ENCODE data around the gene WWOX. TPM values are rescaled to one million over a fixed set of nuclear protein-coding genes. Genes with fewer than 3 reads are reported as not detected.

The WWOX gene
- total and polyA plus RNA-seq, 2 of the 13 experiments (the other 11 are each of a cell fraction or from before 2014, with no cell fraction given) = 9.1 to 37.4 TPM

DNA sequence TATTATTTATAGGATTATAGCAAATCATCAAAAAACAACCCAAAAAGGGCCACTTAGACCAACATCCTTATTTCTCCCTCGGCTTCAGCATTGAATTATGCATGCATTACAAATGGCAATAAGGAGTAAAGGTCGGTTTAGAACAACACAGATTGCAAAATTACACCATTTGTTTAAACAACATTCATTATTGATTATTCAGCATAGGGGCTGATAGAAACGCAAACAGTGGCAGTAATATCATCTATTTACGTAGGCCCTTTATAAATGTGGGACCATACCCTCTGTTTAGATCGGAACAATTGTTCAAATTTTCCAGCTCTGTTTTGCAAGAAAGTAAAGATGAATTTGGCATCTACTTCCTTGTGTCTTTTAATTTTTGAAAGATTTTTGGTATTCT, 153.3 kb downstream of the WWOX start (continued):
- TF ChIP-seq, protein P1, sequence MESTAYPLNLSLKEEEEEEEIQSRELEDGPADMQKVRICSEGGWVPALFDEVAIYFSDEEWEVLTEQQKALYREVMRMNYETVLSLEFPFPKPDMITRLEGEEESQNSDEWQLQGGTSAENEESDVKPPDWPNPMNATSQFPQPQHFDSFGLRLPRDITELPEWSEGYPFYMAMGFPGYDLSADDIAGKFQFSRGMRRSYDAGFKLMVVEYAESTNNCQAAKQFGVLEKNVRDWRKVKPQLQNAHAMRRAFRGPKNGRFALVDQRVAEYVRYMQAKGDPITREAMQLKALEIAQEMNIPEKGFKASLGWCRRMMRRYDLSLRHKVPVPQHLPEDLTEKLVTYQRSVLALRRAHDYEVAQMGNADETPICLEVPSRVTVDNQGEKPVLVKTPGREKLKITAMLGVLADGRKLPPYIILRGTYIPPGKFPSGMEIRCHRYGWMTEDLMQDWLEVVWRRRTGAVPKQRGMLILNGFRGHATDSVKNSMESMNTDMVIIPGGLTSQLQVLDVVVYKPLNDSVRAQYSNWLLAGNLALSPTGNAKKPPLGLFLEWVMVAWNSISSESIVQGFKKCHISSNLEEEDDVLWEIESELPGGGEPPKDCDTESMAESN (CRISPR knock-in tag; conservative IDR thresholded peaks at IDR 0.05) = no peak
- TF ChIP-seq ZNF282 (IDR thresholded peaks at IDR 0.05; ENCODE audit: partially characterized antibody) (no peak), ZNF10 (CRISPR knock-in tag; IDR thresholded peaks at IDR 0.05; ENCODE audit: borderline replicate concordance, low read depth) (no peak), SMC3 (IDR thresholded peaks at IDR 0.05; ENCODE audit: low read length) (peak; percentile 62; the same call in 1 of the 2 replicates), ZNF766 (CRISPR knock-in tag; IDR thresholded peaks at IDR 0.05; ENCODE audit: borderline replicate concordance) (no peak), ZFY (CRISPR knock-in tag; IDR thresholded peaks at IDR 0.05) (no peak), ZNF780A (CRISPR knock-in tag; IDR thresholded peaks at IDR 0.05) (no peak), MAZ (IDR thresholded peaks at IDR 0.05; ENCODE audit: borderline replicate concordance, low read depth, low read length) (no peak), MAZ (CRISPR knock-in tag; IDR thresholded peaks at IDR 0.05; ENCODE audit: low read depth) (no peak; the same call in 1 of the 2 replicates), ZNF782 (CRISPR knock-in tag; IDR thresholded peaks at IDR 0.05; ENCODE audit: borderline replicate concordance) (no peak), ZNF431 (CRISPR knock-in tag; IDR thresholded peaks at IDR 0.05; ENCODE audit: borderline replicate concordance, low read depth) (no peak), AKAP8 (CRISPR knock-in tag; IDR thresholded peaks at IDR 0.05) (no peak), SNAI1 (CRISPR knock-in tag; IDR thresholded peaks at IDR 0.05; ENCODE audit: borderline replicate concordance) (no peak), RFX5 (IDR thresholded peaks at IDR 0.05; ENCODE audit: low read depth, low read length) (peak; percentile 12; the same call in 1 of the 2 replicates), CBX1 (IDR thresholded peaks at IDR 0.05; ENCODE audit: low read depth) (no peak), SATB2 (CRISPR knock-in tag; IDR thresholded peaks at IDR 0.05) (0 out of 2 replicates have a peak, but pooled peaks have one; percentile 65)
- TF ChIP-seq, protein P2, sequence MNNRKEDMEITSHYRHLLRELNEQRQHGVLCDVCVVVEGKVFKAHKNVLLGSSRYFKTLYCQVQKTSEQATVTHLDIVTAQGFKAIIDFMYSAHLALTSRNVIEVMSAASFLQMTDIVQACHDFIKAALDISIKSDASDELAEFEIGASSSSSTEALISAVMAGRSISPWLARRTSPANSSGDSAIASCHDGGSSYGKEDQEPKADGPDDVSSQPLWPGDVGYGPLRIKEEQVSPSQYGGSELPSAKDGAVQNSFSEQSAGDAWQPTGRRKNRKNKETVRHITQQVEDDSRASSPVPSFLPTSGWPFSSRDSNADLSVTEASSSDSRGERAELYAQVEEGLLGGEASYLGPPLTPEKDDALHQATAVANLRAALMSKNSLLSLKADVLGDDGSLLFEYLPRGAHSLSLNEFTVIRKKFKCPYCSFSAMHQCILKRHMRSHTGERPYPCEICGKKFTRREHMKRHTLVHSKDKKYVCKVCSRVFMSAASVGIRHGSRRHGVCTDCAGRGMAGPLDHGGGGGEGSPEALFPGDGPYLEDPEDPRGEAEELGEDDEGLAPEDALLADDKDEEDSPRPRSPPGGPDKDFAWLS (CRISPR knock-in tag; IDR thresholded peaks at IDR 0.05; ENCODE audit: borderline replicate concordance) = no peak
- TF ChIP-seq, protein P3, sequence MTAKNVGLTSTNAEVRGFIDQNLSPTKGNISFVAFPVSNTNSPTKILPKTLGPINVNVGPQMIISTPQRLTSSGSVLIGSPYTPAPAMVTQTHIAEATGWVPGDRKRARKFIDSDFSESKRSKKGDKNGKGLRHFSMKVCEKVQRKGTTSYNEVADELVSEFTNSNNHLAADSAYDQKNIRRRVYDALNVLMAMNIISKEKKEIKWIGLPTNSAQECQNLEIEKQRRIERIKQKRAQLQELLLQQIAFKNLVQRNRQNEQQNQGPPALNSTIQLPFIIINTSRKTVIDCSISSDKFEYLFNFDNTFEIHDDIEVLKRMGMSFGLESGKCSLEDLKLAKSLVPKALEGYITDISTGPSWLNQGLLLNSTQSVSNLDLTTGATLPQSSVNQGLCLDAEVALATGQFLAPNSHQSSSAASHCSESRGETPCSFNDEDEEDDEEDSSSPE (CRISPR knock-in tag; IDR thresholded peaks at IDR 0.05) = peak; percentile 50; the same call in 1 of the 2 replicates
- TF ChIP-seq, protein P4, sequence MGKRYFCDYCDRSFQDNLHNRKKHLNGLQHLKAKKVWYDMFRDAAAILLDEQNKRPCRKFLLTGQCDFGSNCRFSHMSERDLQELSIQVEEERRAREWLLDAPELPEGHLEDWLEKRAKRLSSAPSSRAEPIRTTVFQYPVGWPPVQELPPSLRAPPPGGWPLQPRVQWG (CRISPR knock-in tag; IDR thresholded peaks at IDR 0.05; ENCODE audit: borderline replicate concordance, low read depth) = no peak
- TF ChIP-seq, protein P5, sequence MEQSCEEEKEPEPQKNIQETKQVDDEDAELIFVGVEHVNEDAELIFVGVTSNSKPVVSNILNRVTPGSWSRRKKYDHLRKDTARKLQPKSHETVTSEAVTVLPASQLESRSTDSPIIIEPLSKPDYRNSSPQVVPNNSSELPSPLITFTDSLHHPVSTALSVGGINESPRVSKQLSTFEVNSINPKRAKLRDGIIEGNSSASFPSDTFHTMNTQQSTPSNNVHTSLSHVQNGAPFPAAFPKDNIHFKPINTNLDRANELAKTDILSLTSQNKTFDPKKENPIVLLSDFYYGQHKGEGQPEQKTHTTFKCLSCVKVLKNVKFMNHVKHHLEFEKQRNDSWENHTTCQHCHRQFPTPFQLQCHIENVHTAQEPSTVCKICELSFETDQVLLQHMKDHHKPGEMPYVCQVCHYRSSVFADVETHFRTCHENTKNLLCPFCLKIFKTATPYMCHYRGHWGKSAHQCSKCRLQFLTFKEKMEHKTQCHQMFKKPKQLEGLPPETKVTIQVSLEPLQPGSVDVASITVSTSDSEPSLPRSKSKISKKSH (CRISPR knock-in tag; IDR thresholded peaks at IDR 0.05; ENCODE audit: borderline replicate concordance) = no peak
- TF ChIP-seq, protein P6, sequence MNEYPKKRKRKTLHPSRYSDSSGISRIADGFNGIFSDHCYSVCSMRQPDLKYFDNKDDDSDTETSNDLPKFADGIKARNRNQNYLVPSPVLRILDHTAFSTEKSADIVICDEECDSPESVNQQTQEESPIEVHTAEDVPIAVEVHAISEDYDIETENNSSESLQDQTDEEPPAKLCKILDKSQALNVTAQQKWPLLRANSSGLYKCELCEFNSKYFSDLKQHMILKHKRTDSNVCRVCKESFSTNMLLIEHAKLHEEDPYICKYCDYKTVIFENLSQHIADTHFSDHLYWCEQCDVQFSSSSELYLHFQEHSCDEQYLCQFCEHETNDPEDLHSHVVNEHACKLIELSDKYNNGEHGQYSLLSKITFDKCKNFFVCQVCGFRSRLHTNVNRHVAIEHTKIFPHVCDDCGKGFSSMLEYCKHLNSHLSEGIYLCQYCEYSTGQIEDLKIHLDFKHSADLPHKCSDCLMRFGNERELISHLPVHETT (CRISPR knock-in tag; conservative IDR thresholded peaks at IDR 0.05) = no peak
